Measurements from ENCODE around the gene BANK1.
A peak's percentile ranks its signal among the peaks of the same experiment; 100 is the strongest.

BANK1 gene

DNA sequence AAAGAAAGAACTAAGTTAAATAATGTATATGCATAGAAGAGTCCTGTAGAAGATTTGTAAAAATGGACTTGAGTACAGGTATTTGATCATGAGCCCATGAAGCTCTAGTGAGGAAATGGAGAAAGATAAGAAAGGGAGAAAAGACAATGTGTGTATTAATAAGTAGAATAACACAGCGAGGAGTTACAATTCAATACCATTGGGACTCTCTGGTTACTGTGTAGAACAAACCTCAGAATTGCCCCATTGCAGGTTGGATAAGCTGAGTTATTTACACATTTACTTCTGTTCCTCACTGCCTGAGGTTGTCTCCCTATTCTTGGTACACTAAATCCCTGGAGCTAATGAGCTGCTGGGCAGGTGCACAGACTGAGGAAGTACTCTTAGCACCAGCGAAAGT is 33.3 kb downstream of the BANK1 start:
- no peak for DNase-seq (ENCODE audit: low spot score)

- no peak for DNase-seq (ENCODE audit: low spot score)
Observed at GRCh38 chr4:101824500-101824899, 34.0 kb downstream of the BANK1 start.

DNA sequence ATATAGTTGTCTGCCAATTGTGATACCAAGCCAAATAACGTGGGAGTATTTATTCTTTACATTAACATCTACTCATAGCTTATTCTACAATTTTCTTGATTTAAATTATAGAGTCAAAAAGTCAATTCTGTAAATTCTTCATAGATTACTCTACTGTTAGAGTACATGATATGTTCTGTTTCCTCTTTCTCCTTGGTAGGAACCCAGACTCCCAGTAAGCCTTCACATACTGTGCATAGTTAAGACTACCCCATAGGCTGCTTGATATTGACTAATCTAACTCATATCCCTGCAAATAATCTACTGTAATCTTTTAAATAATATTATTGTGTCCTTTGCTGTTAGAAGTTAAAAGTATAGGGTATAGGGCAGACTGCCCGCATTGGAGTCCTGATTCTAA is 35.4 kb downstream of the BANK1 start:
- no peak for DNase-seq (ENCODE audit: low spot score)

DNA sequence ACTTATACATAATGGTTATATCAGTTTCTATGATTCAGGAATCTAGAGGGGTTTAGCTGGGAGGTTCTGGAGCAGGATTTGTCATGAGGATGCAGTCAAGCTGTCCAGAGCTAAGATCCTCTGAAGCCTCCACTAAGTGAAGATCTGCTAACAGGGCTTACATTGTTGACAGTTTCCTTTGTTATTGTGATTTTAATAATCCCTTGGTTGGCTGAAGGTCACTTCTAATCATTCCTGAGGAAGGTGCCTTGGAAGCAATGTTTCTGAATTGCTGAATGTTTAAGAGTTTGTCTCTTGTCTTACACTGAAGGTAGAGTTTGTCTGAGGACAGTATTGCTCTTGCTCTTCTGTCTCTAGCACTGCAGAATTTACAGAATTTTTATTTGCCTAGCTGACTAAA is 41.3 kb downstream of the BANK1 start:
- DNase-seq (ENCODE audit: low spot score): no peak

GRCh38 chr4:101833480-101833879 is 43.0 kb downstream of the BANK1 start:
- DNase-seq (ENCODE audit: low spot score): no peak

- peak; percentile 77 for DNase-seq (ENCODE audit: low spot score)
Observed at GRCh38 chr4:101835121-101835904, 44.8 kb downstream of the BANK1 start.

DNA sequence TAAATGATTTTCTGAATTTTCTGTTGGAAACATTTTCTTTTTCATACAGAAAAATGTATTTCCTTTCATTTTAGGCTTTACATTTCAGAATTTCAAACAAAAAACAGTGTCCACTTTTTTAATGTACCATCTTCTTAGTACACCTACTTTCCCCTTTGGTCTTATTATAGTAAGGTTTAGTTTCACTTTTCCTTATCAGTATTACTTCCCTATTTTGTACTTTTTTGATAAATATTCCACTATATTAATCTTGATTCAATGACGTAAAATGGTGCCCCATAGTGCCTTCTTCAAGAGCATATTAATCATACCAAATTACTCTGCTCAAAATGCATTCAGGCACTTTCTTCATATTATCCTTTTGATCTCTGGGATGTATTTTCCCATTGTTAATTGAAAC is 52.5 kb downstream of the BANK1 start:
- DNase-seq (ENCODE audit: low spot score): no peak

GRCh38 chr4:101846550-101846949 is 56.0 kb downstream of the BANK1 start:
- DNase-seq (ENCODE audit: low spot score): no peak

DNA sequence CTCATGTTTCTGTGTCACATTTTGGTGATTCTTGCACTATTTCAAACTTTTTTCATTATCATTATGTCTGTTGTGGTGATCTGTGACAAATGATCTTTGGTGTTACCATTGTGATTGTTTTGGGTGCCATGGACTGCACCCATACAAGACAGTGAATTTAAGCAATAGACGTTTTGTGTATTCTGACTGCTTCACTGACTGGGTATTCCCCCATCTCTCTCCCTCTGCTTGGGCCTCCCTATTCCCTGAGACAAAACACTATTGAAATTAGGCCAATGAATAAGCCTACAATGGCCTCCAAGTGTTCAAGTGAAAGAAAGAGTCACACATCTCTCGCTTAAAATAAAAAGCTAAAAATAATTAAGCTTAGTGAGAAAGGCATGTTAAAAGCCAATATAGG is 60.2 kb downstream of the BANK1 start:
- no peak for DNase-seq (ENCODE audit: low spot score)

GRCh38 chr4:101851672-101852071 is 61.1 kb downstream of the BANK1 start:
- DNase-seq (ENCODE audit: low spot score): no peak

- no peak for DNase-seq (ENCODE audit: low spot score)
Observed at GRCh38 chr4:101853028-101853427, 62.5 kb downstream of the BANK1 start.

DNA sequence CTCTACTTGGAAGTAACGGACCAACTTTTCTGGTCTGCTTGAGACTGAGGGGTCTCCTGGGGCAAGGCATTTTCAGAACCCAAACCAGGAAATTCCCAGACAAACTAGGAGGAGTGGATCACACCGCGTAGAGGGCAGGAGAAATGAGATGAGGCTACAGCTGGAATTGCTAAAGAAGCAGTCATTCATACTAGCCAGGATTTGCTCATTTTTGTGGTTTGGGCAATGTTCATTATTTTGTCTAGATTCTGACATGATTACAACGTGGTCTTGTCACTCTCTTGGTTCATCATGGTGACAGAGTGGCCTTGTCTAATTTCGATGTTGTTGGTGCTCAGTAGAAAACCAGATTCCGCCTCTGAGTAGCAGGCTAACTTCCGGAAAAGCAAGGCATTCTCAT is 63.2 kb downstream of the BANK1 start:
- DNase-seq (ENCODE audit: low spot score): peak; percentile 61

- DNase-seq (ENCODE audit: low spot score): no peak
Observed at GRCh38 chr4:101855239-101855638, 64.7 kb downstream of the BANK1 start.

DNA sequence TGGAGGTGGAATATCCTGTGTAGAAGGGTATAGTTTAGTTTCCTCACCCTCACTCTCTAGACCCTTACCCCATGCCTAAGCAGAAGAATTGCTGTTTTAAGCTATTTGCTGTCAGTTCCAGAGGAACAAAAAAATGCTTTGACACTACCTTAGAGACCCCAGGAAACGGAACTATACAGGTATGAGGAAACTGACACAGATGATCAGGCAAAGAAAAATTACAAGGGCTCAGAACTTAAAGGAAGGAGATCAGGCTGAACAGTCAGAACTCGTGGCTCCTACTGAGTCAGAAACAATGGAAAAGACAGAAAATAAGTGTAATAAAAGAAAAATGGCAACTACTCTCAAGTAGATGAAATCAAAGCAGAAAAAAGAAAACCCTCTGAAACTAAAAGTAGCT is 65.6 kb downstream of the BANK1 start:
- no peak for DNase-seq (ENCODE audit: low spot score)

DNA sequence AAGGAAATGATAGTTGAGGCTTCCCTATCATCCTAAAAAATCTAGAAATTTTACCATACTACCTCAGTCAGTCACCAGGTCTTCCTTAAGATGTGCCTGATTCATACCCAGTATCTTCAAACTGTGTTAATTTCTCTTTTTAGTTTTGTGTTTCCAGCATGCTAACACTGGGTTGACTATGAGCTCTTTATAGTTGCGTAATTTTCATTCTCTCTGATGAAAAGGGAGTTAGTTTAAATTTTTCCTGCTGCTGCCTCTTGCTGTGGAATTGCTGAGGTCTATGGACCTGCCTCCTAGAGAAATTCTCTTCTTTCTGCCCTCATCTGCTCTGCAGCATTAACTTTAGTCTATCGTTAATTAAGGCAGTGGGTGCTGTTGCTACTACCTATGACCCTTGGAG is 66.6 kb downstream of the BANK1 start:
- peak; percentile 7 for DNase-seq (ENCODE audit: low spot score)

- DNase-seq (ENCODE audit: low spot score): no peak
Observed at GRCh38 chr4:101858641-101859040, 68.1 kb downstream of the BANK1 start.

GRCh38 chr4:101862595-101862994 is 72.1 kb downstream of the BANK1 start:
- no peak for DNase-seq (ENCODE audit: low spot score)

DNA sequence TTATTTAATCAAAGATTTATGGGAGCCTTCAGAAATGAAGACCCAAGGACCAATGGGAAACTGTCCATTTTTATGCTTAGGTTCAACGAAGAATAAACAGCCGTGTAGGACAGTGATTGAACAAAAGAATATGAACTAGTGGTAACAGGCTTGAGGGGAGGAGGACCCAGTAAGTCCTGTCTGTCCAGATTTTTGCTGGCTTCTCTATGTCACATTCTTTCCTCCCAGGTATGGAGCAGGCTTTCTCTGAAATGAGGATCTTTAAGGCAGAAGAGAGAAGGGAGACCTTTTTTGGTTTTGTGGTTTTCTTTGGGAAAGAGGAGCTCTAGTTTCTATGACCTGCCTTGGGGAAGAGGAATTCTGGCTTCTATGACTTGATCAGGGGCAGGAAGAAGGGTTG is 74.1 kb downstream of the BANK1 start:
- no peak for DNase-seq (ENCODE audit: low spot score)

- DNase-seq (ENCODE audit: low spot score): peak; percentile 10
Observed at GRCh38 chr4:101865501-101866062, 75.1 kb downstream of the BANK1 start.

GRCh38 chr4:101870874-101871273 is 80.3 kb downstream of the BANK1 start:
- no peak for DNase-seq (ENCODE audit: low spot score)

DNA sequence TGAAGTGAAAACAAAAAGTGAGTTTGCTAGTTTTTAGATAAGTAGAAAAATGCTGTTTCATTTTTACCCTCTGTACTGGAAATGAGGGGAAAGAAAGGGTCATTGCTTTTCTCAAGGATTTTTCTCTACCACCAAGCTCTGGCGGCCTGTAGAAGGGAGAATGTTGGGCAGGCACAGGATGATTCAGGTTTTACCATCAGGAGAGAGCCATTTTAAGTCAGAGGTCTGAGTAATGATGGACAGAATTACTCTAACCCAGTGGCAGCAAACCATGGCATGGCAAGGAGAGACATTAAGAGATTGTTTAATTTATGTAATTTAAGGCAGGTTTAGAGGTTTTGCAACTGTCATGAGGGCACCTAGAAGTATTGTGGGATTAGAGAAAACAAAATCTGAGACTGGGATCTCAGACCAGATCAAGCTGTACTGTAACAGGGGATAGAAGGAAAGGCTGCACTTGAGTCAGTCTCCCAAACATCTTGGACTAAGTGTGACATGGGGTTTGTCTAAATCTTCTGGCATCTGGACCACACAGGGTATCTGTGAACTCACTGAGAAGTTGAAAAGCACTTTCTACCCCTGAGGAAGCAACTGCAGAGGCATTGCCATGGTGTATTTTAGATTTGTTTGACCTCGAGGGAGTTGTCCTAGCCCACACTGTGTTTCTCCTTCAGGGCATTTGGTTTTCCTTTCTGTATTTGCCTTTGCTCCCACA is 81.6 kb downstream of the BANK1 start:
- no peak for DNase-seq (ENCODE audit: low spot score)

- no peak for DNase-seq (ENCODE audit: low spot score)
Observed at GRCh38 chr4:101885574-101885973, 95.0 kb downstream of the BANK1 start.

DNA sequence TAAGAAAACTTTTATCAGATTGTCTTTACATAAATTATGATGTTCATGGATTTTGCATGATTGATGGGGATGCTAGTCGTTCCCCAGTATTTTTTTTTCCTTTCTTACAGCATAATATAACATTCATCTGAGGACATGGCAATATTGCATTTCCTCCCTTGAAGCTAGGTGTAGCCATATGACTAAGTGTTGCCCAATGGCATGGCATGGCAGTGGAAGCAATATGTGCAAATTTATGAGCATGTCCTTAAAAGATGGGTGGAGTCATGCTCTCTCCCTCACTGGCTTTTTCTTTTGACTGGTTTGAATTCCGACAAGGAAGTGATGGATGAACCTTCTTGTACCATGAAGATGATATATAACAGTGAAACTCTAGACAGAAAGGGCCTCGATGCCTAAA is 96.3 kb downstream of the BANK1 start:
- DNase-seq (ENCODE audit: low spot score): no peak

All from GM03348 (cell line).